IMR-90 (cell line): Measurements from ENCODE around the gene ARL10. TPM values are rescaled to one million over a fixed set of nuclear protein-coding genes. Genes with fewer than 3 reads are reported as not detected.

Experiments used
- ATAC-seq: fragments of 200-7000 bp; cut with Tn5 transposase; 2 replicates; pipeline ENCODE4 v1.9.1; 2020; ENCODE audit warnings: low read depth, mild to moderate bottlenecking, moderate library complexity
- BruUV-seq: library from RNA; stranded (reverse); fragments of 400-500 nt; replicated peaks from 2 replicates; lab custom pipeline; 2021; lab: Mats Ljungman, UMichigan
- CTCF ChIA-PET: fragments of 300-600 bp; formaldehyde crosslinking; extraction: SDS; loops from one replicate; lab custom pipeline; 2021; ENCODE audit warnings: antibody characterized with exemption; lab: Yijun Ruan, JAX
- POLR2A ChIA-PET: fragments of 300-600 bp; sonication (Branson Sonifier 250); formaldehyde crosslinking; loops from one replicate; lab custom pipeline; 2022; ENCODE audit warnings: antibody characterized with exemption; ENCODE audit not compliant: unreplicated experiment; lab: Charles Lee
- DNase-seq: peaks from one replicate; pipeline ENCODE4 v3.0.0; 2013
- H2AFZ ChIP-seq: replicated peaks from 2 replicates; pipeline ENCODE3; 2013; ENCODE audit warnings: low read length, mild to moderate bottlenecking; ENCODE audit not compliant: poor library complexity
- H2AK5ac ChIP-seq: 2 replicates; pipeline ENCODE4 v1.6.1; 2013; ENCODE audit warnings: low read depth, low read length, inconsistent platforms
- H2AK9ac ChIP-seq: replicated peaks from 2 replicates; pipeline ENCODE3; 2013; ENCODE audit warnings: mild to moderate bottlenecking, low read depth, low read length, moderate library complexity; ENCODE audit not compliant: poor library complexity
- H2BK120ac ChIP-seq: 2 replicates; pipeline ENCODE4 v1.6.1; 2013; ENCODE audit warnings: low read depth, low read length, inconsistent platforms
- H2BK15ac ChIP-seq: 3 replicates; pipeline ENCODE4 v1.6.1; 2013; ENCODE audit warnings: low read depth, low read length, inconsistent platforms
- H2BK20ac ChIP-seq: 2 replicates; pipeline ENCODE4 v1.6.1; 2013; ENCODE audit warnings: low read depth, mild to moderate bottlenecking, inconsistent platforms, low read length, moderate library complexity
- H2BK5ac ChIP-seq: 2 replicates; pipeline ENCODE4 v1.6.1; 2013; ENCODE audit warnings: mild to moderate bottlenecking, low read depth, low read length, inconsistent platforms; ENCODE audit not compliant: poor library complexity, severe bottlenecking
- H3K14ac ChIP-seq: replicated peaks from 2 replicates; pipeline ENCODE4 v1.6.1; 2013; ENCODE audit warnings: low read depth, low read length, inconsistent platforms
- H3K18ac ChIP-seq: 2 replicates; pipeline ENCODE4 v1.6.1; 2013; ENCODE audit warnings: low read depth, low read length, control low read depth
- H3K23ac ChIP-seq: 2 replicates; pipeline ENCODE4 v1.6.1; 2013; ENCODE audit warnings: low read depth, low read length, inconsistent platforms
- H3K27ac ChIP-seq: 2 replicates; pipeline ENCODE4 v1.5.1; 2013; ENCODE audit warnings: mild to moderate bottlenecking, control low read depth, low read length; ENCODE audit not compliant: insufficient read depth
- H3K27me3 ChIP-seq: 2 replicates; pipeline ENCODE4 v1.6.1; 2013; ENCODE audit warnings: low read length; ENCODE audit not compliant: control insufficient read depth, insufficient read depth
- H3K36me3 ChIP-seq: 2 replicates; pipeline ENCODE4 v1.6.1; 2013; ENCODE audit warnings: low read length, mixed read lengths; ENCODE audit not compliant: control insufficient read depth, insufficient read depth
- H3K4ac ChIP-seq: 2 replicates; pipeline ENCODE4 v1.6.1; 2013; ENCODE audit warnings: low read depth, low read length, inconsistent platforms
- H3K4me1 ChIP-seq: 2 replicates; pipeline ENCODE4 v1.6.1; 2013; ENCODE audit warnings: low read length, mixed read lengths; ENCODE audit not compliant: control insufficient read depth, insufficient read depth
- H3K4me2 ChIP-seq: 2 replicates; pipeline ENCODE4 v1.6.1; 2013; ENCODE audit warnings: low read depth, mild to moderate bottlenecking, control low read depth, low read length, moderate library complexity
- H3K4me3 ChIP-seq: 2 replicates; pipeline ENCODE4 v1.5.1; 2013; ENCODE audit warnings: low read depth, mild to moderate bottlenecking, control low read depth, low read length, moderate library complexity; ENCODE audit not compliant: insufficient read depth
- H3K56ac ChIP-seq: 2 replicates; pipeline ENCODE4 v1.6.1; 2013; ENCODE audit warnings: low read length, inconsistent platforms; ENCODE audit not compliant: insufficient read depth; ENCODE audit errors: extremely low read depth
- H3K79me1 ChIP-seq, 2 experiments: 2 replicates each; pipeline ENCODE4 v1.6.1; 2013; ENCODE audit warnings: low read length in 2 of 2, inconsistent platforms in 1 of 2, low read depth in 1 of 2
- H3K9ac ChIP-seq: 2 replicates; pipeline ENCODE4 v1.6.1; 2013; ENCODE audit warnings: low read depth, low read length, control low read depth
- H3K9me1 ChIP-seq: 2 replicates; pipeline ENCODE4 v1.6.1; 2013; ENCODE audit warnings: low read length, inconsistent platforms; ENCODE audit not compliant: insufficient read depth
- H3K9me3 ChIP-seq: 2 replicates; pipeline ENCODE4 v1.6.1; 2013; ENCODE audit warnings: low read length; ENCODE audit not compliant: control insufficient read depth, insufficient read depth
- H4K20me1 ChIP-seq: 2 replicates; pipeline ENCODE4 v1.6.1; 2013; ENCODE audit warnings: low read length, inconsistent platforms; ENCODE audit not compliant: insufficient read depth
- H4K5ac ChIP-seq: 2 replicates; pipeline ENCODE4 v1.6.1; 2013; ENCODE audit warnings: mild to moderate bottlenecking, low read depth, low read length, control low read depth
- H4K8ac ChIP-seq, 2 experiments: 2 replicates each; pipeline ENCODE4 v1.6.1; 2013; ENCODE audit warnings: low read depth in 2 of 2, low read length in 2 of 2, control low read depth in 1 of 2, inconsistent platforms in 1 of 2
- H4K91ac ChIP-seq: 2 replicates; pipeline ENCODE4 v1.6.1; 2013; ENCODE audit warnings: low read depth, low read length, inconsistent platforms; ENCODE audit not compliant: insufficient read depth
- CHD1 ChIP-seq: IDR thresholded peaks from 2 replicates; pipeline ENCODE4 v1.6.1; 2012; ENCODE audit warnings: low read depth, low read length, improper control_type of control experiment
- MAFK ChIP-seq: IDR thresholded peaks from 2 replicates; pipeline ENCODE4 v1.6.1; 2012; ENCODE audit warnings: low read depth, low read length, improper control_type of control experiment
- MXI1 ChIP-seq: IDR thresholded peaks from 2 replicates; pipeline ENCODE4 v1.6.1; 2012; ENCODE audit warnings: low read depth, mild to moderate bottlenecking, low read length, moderate library complexity, borderline replicate concordance
- RCOR1 ChIP-seq: IDR thresholded peaks from 2 replicates; pipeline ENCODE4 v1.6.1; 2012; ENCODE audit warnings: mild to moderate bottlenecking, low read length, improper control_type of control experiment; ENCODE audit not compliant: insufficient replicate concordance
- RFX5 ChIP-seq: IDR thresholded peaks from 2 replicates; pipeline ENCODE4 v1.8.0; 2012; ENCODE audit warnings: low read depth, mild to moderate bottlenecking, low read length, moderate library complexity
- SMC3 ChIP-seq: fragments of 150-350 bp; IDR thresholded peaks from 2 replicates; pipeline ENCODE4 v1.6.1; 2016; ENCODE audit warnings: low read depth, mild to moderate bottlenecking, antibody characterized with exemption, low read length, moderate library complexity
- WGBS, 2 experiments: methylation state at CpG; one replicate each; pipeline versions ENCODE4 v1.1.5 to v1.1.7; 2013; ENCODE audit warnings: missing lambda C conversion rate in 2 of 2; ENCODE audit not compliant: insufficient read length in 1 of 2; ENCODE audit errors: extremely low coverage in 2 of 2; 5-methylcytosine and 5-hydroxymethylcytosine counted together
- dilution Hi-C: fragments of 300-500 bp; cut with HindIII; formaldehyde crosslinking; loops from one replicate; pipeline ENCODE4 v1.14.3; 2018; ENCODE audit warnings: low sequenced_read_pairs; ENCODE audit not compliant: unreplicated experiment
- in situ Hi-C: fragments of 300-500 bp; cut with MboI; formaldehyde crosslinking; loops from 3 replicates; pipeline ENCODE4 v1.14.3; 2019; ENCODE audit warnings: low sequenced_read_pairs, inconsistent platforms, mixed read lengths
- intact Hi-C: fragments of 100-400 bp; cut with micrococcal nuclease; formaldehyde crosslinking; loops from 2 replicates; pipeline ENCODE4 v1.10.0; 2022
- polyA plus RNA-seq, 3 experiments: library from polyadenylated mRNA; depleted of rRNA; stranded (reverse); fragments of >200 nt; gene quantifications; 2 replicates each; pipeline ENCODE4 v1.2.3, GENCODE V29; 2012; ENCODE audit warnings: low replicate concordance in 1 of 3
- total RNA-seq: library from RNA; depleted of rRNA; stranded (reverse); fragments of >200 nt; gene quantifications from 2 replicates; pipeline ENCODE4 v1.2.3, GENCODE V29; 2012
- TF ChIP-seq, protein P1 (sequence below): fragments of 150-350 bp; IDR thresholded peaks from 2 replicates; pipeline ENCODE4 v1.6.1; 2016; ENCODE audit warnings: low read depth, mild to moderate bottlenecking, low read length, moderate library complexity, borderline replicate concordance

The ARL10 gene
- total and polyA plus RNA-seq, 2 of the 4 experiments (the other 2 are of a cell fraction): 3.6 to 6.0 TPM

DNA sequence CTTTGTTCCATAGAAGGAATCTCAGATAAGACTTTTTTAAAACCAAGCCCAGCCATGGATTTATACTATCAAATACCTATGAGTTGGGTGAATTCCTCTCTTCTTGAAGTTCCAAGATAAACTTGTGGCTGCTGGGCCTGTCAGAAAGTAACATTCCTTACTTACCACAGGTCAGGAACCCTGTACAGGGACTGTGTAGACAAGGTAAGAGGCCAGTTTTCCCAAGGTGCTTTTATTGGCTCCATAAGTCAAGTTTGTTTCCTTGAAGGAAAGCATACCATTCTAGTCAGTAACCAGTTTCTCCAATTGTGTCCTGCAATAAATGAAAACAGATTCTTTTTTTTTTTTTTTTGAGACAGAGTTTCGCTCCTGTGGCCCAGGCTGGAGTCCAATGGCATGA, 59.9 kb downstream of the ARL10 start:
- DNase-seq (peak; percentile 60), ATAC-seq (no peak)
- BruUV-seq: no TSS peak
- Histone ChIP-seq H4K91ac (no peak overlapping the region), H3K18ac (no peak overlapping the region), H3K27ac (no peak overlapping the region), H3K9me3 (peaks cover 2% of the 10 kb centered on the region; the same call in 1 of the 2 replicates), H3K23ac (no peak overlapping the region), H2BK20ac (no peak overlapping the region), H3K4me3 (no peak overlapping the region), H2BK120ac (no peak overlapping the region), H2BK15ac (no peak overlapping the region), H3K36me3 (no peaks in the 10 kb centered on the region), H4K8ac (no peak overlapping the region), H4K5ac (no peak overlapping the region), H3K79me1 (no peaks in the 10 kb centered on the region), H2AFZ (no peak overlapping the region), H3K56ac (no peak overlapping the region), H3K4me2 (no peak overlapping the region), H4K20me1 (no peaks in the 10 kb centered on the region), H3K9me1 (no peaks in the 10 kb centered on the region), H3K4ac (no peak overlapping the region), H2BK5ac (no peak overlapping the region), H3K9ac (no peak overlapping the region), H2AK9ac (no peak overlapping the region), H3K14ac (no peak overlapping the region), H3K4me1 (no peaks in the 10 kb centered on the region), H3K27me3 (peaks cover 3% of the 10 kb centered on the region; the same call in 1 of the 2 replicates), H2AK5ac (no peak overlapping the region)
- intact Hi-C loops (no loop called here), in situ Hi-C loops (no loop called here), dilution Hi-C loops (no loop called here)
- ChIA-PET POLR2A (no interaction called here), CTCF (no interaction called here)
- WGBS, 2 experiments: no CpG with 5 or more reads among the region's 1 CpG
- TF ChIP-seq MAFK (no peak), RFX5 (no peak), CHD1 (no peak), SMC3 (no peak), RCOR1 (no peak), MXI1 (no peak)
- TF ChIP-seq, protein P1, sequence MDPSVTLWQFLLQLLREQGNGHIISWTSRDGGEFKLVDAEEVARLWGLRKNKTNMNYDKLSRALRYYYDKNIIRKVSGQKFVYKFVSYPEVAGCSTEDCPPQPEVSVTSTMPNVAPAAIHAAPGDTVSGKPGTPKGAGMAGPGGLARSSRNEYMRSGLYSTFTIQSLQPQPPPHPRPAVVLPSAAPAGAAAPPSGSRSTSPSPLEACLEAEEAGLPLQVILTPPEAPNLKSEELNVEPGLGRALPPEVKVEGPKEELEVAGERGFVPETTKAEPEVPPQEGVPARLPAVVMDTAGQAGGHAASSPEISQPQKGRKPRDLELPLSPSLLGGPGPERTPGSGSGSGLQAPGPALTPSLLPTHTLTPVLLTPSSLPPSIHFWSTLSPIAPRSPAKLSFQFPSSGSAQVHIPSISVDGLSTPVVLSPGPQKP: no peak
